Colonic mucosa (tissue), 4 donors: ENCODE results near the gene SLC9A8. TPM values are rescaled to one million over a fixed set of nuclear protein-coding genes. Genes with fewer than 3 reads are reported as not detected.
A peak's percentile ranks its signal among the peaks of the same experiment; 100 is the strongest.

Source experiments
- DNase-seq: peaks from one replicate; pipeline ENCODE4 v3.0.0-alpha.2; 2020
- H3K27ac ChIP-seq: fragments of 200-600 bp; one replicate; pipeline ENCODE4 v1.8.0; 2021
- H3K27me3 ChIP-seq: fragments of 200-600 bp; one replicate; pipeline ENCODE4 v1.8.0; 2021
- H3K36me3 ChIP-seq: fragments of 200-600 bp; one replicate; pipeline ENCODE4 v1.8.0; 2021
- H3K4me1 ChIP-seq: fragments of 200-600 bp; one replicate; pipeline ENCODE4 v1.8.0; 2021; ENCODE audit warnings: mild to moderate bottlenecking
- H3K4me3 ChIP-seq: fragments of 200-600 bp; one replicate; pipeline ENCODE4 v1.8.0; 2021
- H3K9ac ChIP-seq, 2 donors: one replicate each; pipeline ENCODE4 v1.7.0; 2013; ENCODE audit warnings: control low read depth in 2 of 2, low read depth in 2 of 2, low read length in 2 of 2
- H3K9me3 ChIP-seq: fragments of 200-600 bp; one replicate; pipeline ENCODE4 v1.8.0; 2021
- intact Hi-C: fragments of 100-400 bp; cut with DNase I; formaldehyde crosslinking; loops from one replicate; pipeline ENCODE4 v1.14.1; 2022
- total RNA-seq, 2 donors: library from RNA; stranded (reverse); fragmentation: NEBNext Ultra II Directional in 1 of 2; extraction: Animal tissue kit (Norgen Biotek cat#: 25700) in 1 of 2; gene quantifications; one replicate each; pipeline ENCODE4 v1.2.1, GENCODE V29; 2021
- TF ChIP-seq, protein P1 (sequence below): fragments of 200-600 bp; IDR thresholded peaks from one replicate; pipeline ENCODE4 v1.8.0; 2022; ENCODE audit warnings: antibody characterized with exemption, mild to moderate bottlenecking
- donor health status: healthy.
- donor health status: DM: no; HTN: no; CAD: no.
- donor health status: DM: no; HTN: no; CAD: no.

The SLC9A8 gene
- total RNA-seq, 2 donors from 2014 or later: 6.0 to 11.1 TPM

DNA sequence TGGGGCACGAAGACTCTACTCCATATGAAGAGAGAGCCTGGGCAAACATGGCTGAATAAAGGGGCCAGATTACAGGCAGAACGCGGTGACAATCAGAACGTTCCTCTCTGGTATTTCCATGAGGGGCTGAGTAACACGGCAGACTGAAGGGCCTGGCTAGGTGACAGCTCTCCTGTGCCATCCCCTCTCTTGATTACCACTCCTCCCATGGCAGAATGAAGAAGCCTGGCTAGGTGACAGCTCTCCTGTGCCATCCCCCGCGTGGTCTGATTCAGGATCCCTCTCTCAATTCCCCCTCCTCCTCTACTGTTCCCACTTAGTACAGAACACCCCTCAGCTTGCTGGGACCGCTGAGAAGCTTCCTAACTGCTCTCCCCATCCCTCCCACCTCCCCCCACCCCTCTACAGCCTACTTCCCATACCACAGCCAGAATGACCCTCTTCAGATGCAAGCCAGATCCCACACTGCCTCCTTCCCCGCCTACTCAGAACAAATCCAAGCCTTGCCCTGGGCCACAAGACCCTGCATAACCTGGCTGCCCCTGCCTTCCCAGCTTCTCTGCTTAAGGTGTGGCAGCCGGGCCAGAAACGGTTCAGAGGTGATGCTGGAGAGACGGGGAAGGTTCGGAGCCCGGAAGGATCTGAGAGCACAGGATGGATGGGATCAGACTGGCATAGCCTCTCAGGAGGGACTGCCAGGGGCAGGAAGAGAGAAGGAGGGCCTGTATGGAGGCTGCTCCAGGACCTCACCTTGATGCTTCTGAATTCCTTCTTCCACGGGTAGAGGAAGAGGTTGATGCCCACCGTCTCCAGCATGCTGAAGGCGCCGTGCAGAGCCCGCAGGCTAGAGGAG is 95.0 kb downstream of the SLC9A8 start:
- Histone ChIP-seq H3K9me3 (no peaks in the 10 kb centered on the region), H3K4me1 (peaks cover 8% of the 10 kb centered on the region), H3K27ac (no peak overlapping the region), H3K27me3 (no peaks in the 10 kb centered on the region), H3K36me3 (peaks cover 10% of the 10 kb centered on the region), H3K9ac (no peak overlapping the region), H3K4me3 (no peak overlapping the region)
- DNase-seq: no peak
- intact Hi-C loops: no loop called here
- TF ChIP-seq, protein P1, sequence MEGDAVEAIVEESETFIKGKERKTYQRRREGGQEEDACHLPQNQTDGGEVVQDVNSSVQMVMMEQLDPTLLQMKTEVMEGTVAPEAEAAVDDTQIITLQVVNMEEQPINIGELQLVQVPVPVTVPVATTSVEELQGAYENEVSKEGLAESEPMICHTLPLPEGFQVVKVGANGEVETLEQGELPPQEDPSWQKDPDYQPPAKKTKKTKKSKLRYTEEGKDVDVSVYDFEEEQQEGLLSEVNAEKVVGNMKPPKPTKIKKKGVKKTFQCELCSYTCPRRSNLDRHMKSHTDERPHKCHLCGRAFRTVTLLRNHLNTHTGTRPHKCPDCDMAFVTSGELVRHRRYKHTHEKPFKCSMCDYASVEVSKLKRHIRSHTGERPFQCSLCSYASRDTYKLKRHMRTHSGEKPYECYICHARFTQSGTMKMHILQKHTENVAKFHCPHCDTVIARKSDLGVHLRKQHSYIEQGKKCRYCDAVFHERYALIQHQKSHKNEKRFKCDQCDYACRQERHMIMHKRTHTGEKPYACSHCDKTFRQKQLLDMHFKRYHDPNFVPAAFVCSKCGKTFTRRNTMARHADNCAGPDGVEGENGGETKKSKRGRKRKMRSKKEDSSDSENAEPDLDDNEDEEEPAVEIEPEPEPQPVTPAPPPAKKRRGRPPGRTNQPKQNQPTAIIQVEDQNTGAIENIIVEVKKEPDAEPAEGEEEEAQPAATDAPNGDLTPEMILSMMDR: no peak

DNA sequence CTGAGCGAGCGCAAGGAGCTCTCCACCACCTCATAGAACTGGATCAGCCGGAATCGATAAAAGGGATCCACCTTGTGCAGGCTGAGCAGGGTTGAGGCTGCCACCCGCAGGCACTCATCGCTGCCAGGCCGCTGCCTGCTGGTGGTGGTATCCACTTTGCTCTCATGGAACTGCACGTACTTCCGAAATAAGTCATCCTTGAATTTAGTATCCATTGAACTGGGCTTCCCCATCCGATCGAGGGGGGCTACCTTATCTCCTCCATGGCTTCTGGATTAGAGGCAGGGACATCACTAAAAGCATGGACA is 95.6 kb downstream of the SLC9A8 start:
- TF ChIP-seq, protein P1: no peak
- DNase-seq: no peak
- intact Hi-C loops: no loop called here
- Histone ChIP-seq H3K27me3 (no peaks in the 10 kb centered on the region), H3K4me1 (peaks cover 8% of the 10 kb centered on the region), H3K9ac (no peak overlapping the region), H3K9me3 (no peaks in the 10 kb centered on the region), H3K4me3 (no peak overlapping the region), H3K36me3 (peaks cover 10% of the 10 kb centered on the region), H3K27ac (no peak overlapping the region)

DNA sequence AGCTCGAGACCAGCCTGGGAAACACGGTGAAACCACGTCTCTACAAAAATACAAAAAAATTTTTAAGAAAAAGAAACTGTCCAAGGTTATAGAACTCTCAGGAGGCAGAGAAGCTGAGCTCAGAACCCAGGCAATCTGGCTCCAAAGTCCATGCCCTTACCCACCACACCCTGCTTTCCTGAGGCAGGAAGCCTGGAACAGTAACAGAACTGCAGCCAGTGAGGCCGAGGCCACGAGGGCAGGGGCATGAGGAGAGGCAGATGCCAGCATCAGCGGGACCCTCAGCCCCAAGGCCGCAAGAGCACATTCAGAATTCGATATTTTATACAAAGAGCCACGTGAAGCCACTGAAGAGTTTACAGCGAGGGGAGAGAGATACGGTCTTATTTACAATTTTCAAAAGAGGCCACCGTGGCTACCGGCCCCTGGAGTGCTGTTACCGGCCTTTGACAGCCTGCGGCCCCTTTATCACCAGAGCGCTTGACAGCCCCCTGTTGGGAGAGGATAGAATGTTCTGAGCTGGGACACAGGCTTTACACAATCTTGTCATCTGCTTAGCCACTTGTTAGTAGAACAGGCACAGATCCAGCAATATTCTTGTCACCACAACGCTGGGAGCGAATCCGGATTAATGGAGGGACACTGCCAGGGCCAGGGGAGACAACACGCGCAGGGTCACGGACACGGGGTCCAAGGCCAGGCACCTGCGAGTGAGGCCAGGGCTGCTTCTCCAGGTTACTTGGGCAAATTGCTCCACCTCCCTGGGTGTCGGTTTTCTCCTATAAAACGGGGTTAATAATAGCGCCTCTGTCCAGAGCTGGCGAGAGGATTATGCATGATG is 97.1 kb downstream of the SLC9A8 start:
- TF ChIP-seq, protein P1: no peak
- H3K9me3 ChIP-seq: no peaks in the 10 kb centered on the region
- intact Hi-C loops: no loop called here
- H3K4me3 ChIP-seq: no peak overlapping the region
- H3K9ac ChIP-seq: peak overlapping the region in 1 of 2 donors; percentile 84
- no peaks in the 10 kb centered on the region for H3K27me3 ChIP-seq
- peaks cover 16% of the 10 kb centered on the region for H3K4me1 ChIP-seq
- H3K36me3 ChIP-seq: peaks cover 10% of the 10 kb centered on the region
- DNase-seq: peak; percentile 90
- H3K27ac ChIP-seq: peak overlapping the region; percentile 48

DNA sequence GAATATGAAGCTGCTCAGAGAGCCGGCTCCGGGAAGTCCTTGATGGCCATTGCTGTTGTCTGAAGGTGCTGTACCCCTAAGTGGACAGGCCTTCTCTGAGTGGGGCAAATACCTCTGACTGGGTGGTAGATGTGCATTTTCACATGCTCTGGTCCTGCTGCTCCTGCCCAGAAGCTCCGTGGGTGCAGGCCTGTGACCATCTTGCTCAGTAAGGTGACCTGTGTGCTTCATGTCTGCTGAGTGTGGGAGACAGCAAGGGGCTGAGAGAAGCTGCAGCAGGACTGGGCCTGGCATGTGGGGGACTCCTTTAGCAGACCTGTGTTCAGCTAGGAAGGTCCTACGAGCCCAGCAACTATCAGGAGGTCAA is 97.7 kb downstream of the SLC9A8 start:
- no peak for DNase-seq
- H3K27ac ChIP-seq: peak overlapping the region; percentile 48
- H3K27me3 ChIP-seq: no peaks in the 10 kb centered on the region
- intact Hi-C loops: no loop called here
- no peaks in the 10 kb centered on the region for H3K9me3 ChIP-seq
- H3K9ac ChIP-seq: peak overlapping the region in 1 of 2 donors; percentile 84
- H3K4me3 ChIP-seq: no peak overlapping the region
- peaks cover 10% of the 10 kb centered on the region for H3K36me3 ChIP-seq
- TF ChIP-seq, protein P1: no peak
- peaks cover 16% of the 10 kb centered on the region for H3K4me1 ChIP-seq

DNA sequence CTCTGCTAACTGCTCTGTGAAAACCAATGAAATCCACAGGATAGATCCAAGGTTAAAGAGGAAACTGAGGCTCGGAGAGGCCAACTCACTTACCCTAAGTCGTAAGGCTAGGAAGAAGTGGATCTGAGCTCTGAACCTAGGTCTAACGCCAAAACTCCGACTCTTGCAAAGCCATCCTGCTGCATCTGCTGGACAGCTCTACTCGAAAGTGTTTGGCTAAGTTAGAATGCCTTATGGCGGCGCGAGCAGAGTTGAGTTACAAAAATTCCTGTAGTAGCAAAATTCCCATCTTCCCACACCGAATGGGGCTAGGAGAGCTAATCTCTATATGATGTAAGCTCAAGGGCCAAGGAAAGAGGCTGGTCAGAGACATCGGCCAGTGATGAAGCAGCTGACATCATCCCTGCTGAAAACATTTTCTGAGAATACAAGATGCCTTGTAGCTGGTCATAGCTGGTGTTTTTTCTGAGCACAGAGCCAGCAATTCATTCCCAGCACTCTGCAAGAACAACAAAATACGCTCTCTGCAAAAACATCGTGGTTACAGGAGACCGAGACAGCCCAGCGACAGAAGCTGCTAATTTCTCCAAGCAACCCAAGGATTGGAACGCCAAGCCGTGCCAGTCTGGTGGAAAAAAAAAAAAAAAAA is 100.9 kb downstream of the SLC9A8 start:
- Histone ChIP-seq H3K36me3 (peaks cover 2% of the 10 kb centered on the region), H3K27ac (no peak overlapping the region), H3K9me3 (no peaks in the 10 kb centered on the region), H3K27me3 (no peaks in the 10 kb centered on the region), H3K9ac (peak overlapping the region in 1 of 2 donors; percentile 92), H3K4me3 (no peak overlapping the region), H3K4me1 (peaks cover 16% of the 10 kb centered on the region)
- TF ChIP-seq, protein P1: no peak
- intact Hi-C loops: no loop called here
- DNase-seq: no peak
